ENCODE data around the gene ZNF385D.

The ZNF385D gene

DNA sequence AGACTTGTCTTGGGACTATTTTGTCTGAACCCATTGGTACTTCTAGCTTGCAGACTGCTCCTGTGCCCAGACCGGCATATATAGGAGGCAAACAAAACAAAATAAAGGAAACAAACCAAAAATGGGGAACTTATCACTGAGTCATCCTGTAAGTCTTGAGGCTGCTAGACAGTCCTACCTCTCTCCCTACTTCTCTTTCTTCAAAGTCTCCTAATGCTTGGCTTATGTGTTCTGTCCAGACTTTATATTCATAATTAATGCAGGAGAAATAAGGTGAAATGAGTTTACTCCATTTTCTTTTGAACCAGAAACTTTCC lies 266.2 kb downstream of the ZNF385D start:
- Histone ChIP-seq H3K36me3 (ENCODE audit: insufficient read depth, low read length) (no peaks in the 10 kb centered on the region), H3K4me1 (ENCODE audit: insufficient read depth, low read length) (no peaks in the 10 kb centered on the region), H3K9ac (ENCODE audit: low read depth, low read length) (no peak overlapping the region), H3K4me2 (ENCODE audit: insufficient read depth, low read length) (no peak overlapping the region), H3K79me2 (ENCODE audit: insufficient read depth, low read length) (no peaks in the 10 kb centered on the region), H3K27ac (ENCODE audit: low read length) (no peak overlapping the region), H3K9me3 (ENCODE audit: insufficient read depth, low read length, severe bottlenecking) (no peaks in the 10 kb centered on the region), H4K20me1 (ENCODE audit: insufficient read depth, low read length) (no peaks in the 10 kb centered on the region), H3K27me3 (ENCODE audit: insufficient read depth, low read length, poor library complexity) (no peaks in the 10 kb centered on the region), H3K4me3 (ENCODE audit: low read depth in 1 of 2, low read length in 2 of 2) (no peak overlapping the region), H2AFZ (ENCODE audit: low read depth, low read length) (no peak overlapping the region)
- TF ChIP-seq, protein P1, sequence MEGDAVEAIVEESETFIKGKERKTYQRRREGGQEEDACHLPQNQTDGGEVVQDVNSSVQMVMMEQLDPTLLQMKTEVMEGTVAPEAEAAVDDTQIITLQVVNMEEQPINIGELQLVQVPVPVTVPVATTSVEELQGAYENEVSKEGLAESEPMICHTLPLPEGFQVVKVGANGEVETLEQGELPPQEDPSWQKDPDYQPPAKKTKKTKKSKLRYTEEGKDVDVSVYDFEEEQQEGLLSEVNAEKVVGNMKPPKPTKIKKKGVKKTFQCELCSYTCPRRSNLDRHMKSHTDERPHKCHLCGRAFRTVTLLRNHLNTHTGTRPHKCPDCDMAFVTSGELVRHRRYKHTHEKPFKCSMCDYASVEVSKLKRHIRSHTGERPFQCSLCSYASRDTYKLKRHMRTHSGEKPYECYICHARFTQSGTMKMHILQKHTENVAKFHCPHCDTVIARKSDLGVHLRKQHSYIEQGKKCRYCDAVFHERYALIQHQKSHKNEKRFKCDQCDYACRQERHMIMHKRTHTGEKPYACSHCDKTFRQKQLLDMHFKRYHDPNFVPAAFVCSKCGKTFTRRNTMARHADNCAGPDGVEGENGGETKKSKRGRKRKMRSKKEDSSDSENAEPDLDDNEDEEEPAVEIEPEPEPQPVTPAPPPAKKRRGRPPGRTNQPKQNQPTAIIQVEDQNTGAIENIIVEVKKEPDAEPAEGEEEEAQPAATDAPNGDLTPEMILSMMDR (IDR thresholded peaks at IDR 0.05; ENCODE audit: borderline replicate concordance, extremely low read depth, low read length, poor library complexity, severe bottlenecking) = no peak
- no peak for TF ChIP-seq EZH2 (IDR thresholded peaks at IDR 0.05; ENCODE audit: borderline replicate concordance, low read depth, low read length, severe bottlenecking)
- DNase-seq = no peak
- ATAC-seq (ENCODE audit: insufficient read depth, low read depth) = no peak

DNA sequence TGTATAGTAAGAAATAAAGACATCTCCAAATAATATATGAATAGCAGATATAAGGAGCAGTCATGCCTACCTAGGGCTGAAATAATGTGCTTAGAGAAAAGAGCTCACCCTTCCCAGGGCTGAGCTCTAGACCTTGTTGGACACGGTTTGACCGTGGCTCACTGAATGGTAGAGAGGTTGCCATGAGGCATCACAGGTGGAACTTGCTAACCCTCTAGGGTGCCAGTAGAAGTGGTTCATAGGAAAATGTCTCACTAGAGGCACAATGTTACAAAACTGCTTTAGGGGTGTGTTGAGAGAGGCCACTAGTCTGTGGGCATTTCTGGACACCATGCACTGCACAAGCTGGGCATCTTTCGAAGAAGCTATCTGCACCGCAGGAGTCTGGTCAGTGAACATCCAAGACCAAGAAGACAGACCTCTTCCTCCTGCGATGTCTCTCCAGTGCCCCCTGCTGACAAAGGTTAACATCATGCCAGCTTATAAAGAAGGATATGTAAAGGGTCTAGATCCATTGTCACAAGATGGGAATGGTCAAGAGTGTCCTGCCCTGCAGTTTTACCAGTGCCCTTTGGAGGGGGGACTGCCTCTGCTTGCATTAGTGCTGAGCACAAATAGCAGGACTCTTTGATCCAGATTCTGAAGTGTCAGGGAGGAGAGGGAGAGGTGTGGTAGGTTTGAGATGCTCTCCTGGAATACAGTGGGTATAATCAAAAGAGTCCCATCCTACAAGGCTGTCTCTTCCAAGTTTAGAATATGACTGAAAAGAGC lies 266.8 kb downstream of the ZNF385D start:
- H3K4me3 ChIP-seq (ENCODE audit: low read depth in 1 of 2, low read length in 2 of 2) = no peak overlapping the region
- no peak overlapping the region for H3K4me2 ChIP-seq (ENCODE audit: insufficient read depth, low read length)
- H3K27me3 ChIP-seq (ENCODE audit: insufficient read depth, low read length, poor library complexity) = no peaks in the 10 kb centered on the region
- H3K9me3 ChIP-seq (ENCODE audit: insufficient read depth, low read length, severe bottlenecking) = no peaks in the 10 kb centered on the region
- H3K4me1 ChIP-seq (ENCODE audit: insufficient read depth, low read length) = no peaks in the 10 kb centered on the region
- no peak overlapping the region for H3K9ac ChIP-seq (ENCODE audit: low read depth, low read length)
- no peak overlapping the region for H3K27ac ChIP-seq (ENCODE audit: low read length)
- no peak for ATAC-seq (ENCODE audit: insufficient read depth, low read depth)
- no peak for TF ChIP-seq EZH2 (IDR thresholded peaks at IDR 0.05; ENCODE audit: borderline replicate concordance, low read depth, low read length, severe bottlenecking)
- TF ChIP-seq, protein P1 (IDR thresholded peaks at IDR 0.05; ENCODE audit: borderline replicate concordance, extremely low read depth, low read length, poor library complexity, severe bottlenecking) = peak; percentile 54
- H3K79me2 ChIP-seq (ENCODE audit: insufficient read depth, low read length) = no peaks in the 10 kb centered on the region
- no peaks in the 10 kb centered on the region for H3K36me3 ChIP-seq (ENCODE audit: insufficient read depth, low read length)
- H4K20me1 ChIP-seq (ENCODE audit: insufficient read depth, low read length) = no peaks in the 10 kb centered on the region
- peak; percentile 12 for DNase-seq
- H2AFZ ChIP-seq (ENCODE audit: low read depth, low read length) = no peak overlapping the region

DNA sequence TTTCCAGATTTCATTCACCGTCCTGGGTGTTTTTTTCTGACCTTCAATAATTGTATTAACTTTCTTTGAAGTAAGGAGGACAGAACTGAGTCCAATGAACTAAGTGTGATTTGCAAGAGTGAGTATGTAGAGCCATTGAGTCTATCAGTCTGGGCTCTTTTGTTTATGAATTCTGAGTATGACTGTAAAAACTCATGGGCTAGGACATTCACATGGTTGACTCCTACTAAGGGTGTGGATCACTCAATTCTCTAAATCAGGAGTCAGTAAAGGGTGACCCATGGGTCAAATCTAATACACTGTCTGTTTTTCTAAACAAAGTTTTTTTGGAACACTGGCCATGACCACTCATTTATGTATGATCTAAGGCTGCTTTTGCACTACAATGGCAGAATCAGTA lies 269.0 kb downstream of the ZNF385D start:
- H2AFZ ChIP-seq (ENCODE audit: low read depth, low read length) = no peak overlapping the region
- no peaks in the 10 kb centered on the region for H3K36me3 ChIP-seq (ENCODE audit: insufficient read depth, low read length)
- no peaks in the 10 kb centered on the region for H3K9me3 ChIP-seq (ENCODE audit: insufficient read depth, low read length, severe bottlenecking)
- TF ChIP-seq, protein P1 (IDR thresholded peaks at IDR 0.05; ENCODE audit: borderline replicate concordance, extremely low read depth, low read length, poor library complexity, severe bottlenecking) = no peak
- TF ChIP-seq EZH2 (IDR thresholded peaks at IDR 0.05; ENCODE audit: borderline replicate concordance, low read depth, low read length, severe bottlenecking) = no peak
- ATAC-seq (ENCODE audit: insufficient read depth, low read depth) (no peak), DNase-seq (no peak)
- no peaks in the 10 kb centered on the region for H3K79me2 ChIP-seq (ENCODE audit: insufficient read depth, low read length)
- H3K27me3 ChIP-seq (ENCODE audit: insufficient read depth, low read length, poor library complexity) = no peaks in the 10 kb centered on the region
- H3K4me2 ChIP-seq (ENCODE audit: insufficient read depth, low read length) = no peak overlapping the region
- no peak overlapping the region for H3K4me3 ChIP-seq (ENCODE audit: low read depth in 1 of 2, low read length in 2 of 2)
- no peak overlapping the region for H3K9ac ChIP-seq (ENCODE audit: low read depth, low read length)
- H3K4me1 ChIP-seq (ENCODE audit: insufficient read depth, low read length) = no peaks in the 10 kb centered on the region
- no peaks in the 10 kb centered on the region for H4K20me1 ChIP-seq (ENCODE audit: insufficient read depth, low read length)
- H3K27ac ChIP-seq (ENCODE audit: low read length) = no peak overlapping the region
